SU-DHL-6 (cell line): Measurements from ENCODE around the gene COL17A1.

Experiments
- H2AFZ ChIP-seq: fragments of 200-600 bp; sonication (generic); 2 replicates; pipeline ENCODE4 v1.6.1; 2014; ENCODE audit warnings: low read depth, mild to moderate bottlenecking, moderate library complexity, mixed read lengths, antibody characterized with exemption, low read length; ENCODE audit not compliant: severe bottlenecking
- H3F3A ChIP-seq: fragments of 200-600 bp; shearing (Covaris generic); 2 replicates; pipeline ENCODE4 v1.6.0; 2016; ENCODE audit warnings: antibody characterized with exemption, mild to moderate bottlenecking; ENCODE audit not compliant: insufficient read depth
- H3K27ac ChIP-seq: fragments of 200-600 bp; sonication (generic); 2 replicates; pipeline ENCODE4 v1.5.1; 2016; ENCODE audit warnings: low read depth, mild to moderate bottlenecking, low read length, moderate library complexity, mixed read lengths
- H3K27me3 ChIP-seq: fragments of 200-600 bp; sonication (generic), shearing (Covaris generic); 2 replicates; pipeline ENCODE4 v1.6.0; 2014; ENCODE audit warnings: mild to moderate bottlenecking, low read length
- H3K36me3 ChIP-seq: fragments of 200-600 bp; sonication (generic); 2 replicates; pipeline ENCODE4 v1.6.1; 2014; ENCODE audit warnings: mild to moderate bottlenecking, low read length, mixed read lengths
- H3K4me2 ChIP-seq: fragments of 300-600, 200-600 bp; shearing (Covaris generic), sonication (generic); 2 replicates; pipeline ENCODE4 v1.6.0; 2014; ENCODE audit warnings: low read length, low read depth, mild to moderate bottlenecking; ENCODE audit not compliant: poor library complexity, severe bottlenecking
- H3K4me3 ChIP-seq: fragments of 200-600 bp; sonication (generic); 2 replicates; pipeline ENCODE4 v1.5.1; 2014; ENCODE audit warnings: antibody characterized with exemption, low read length, mild to moderate bottlenecking, mixed read lengths; ENCODE audit not compliant: insufficient read depth, poor library complexity, severe bottlenecking
- H3K79me2 ChIP-seq: fragments of 200-600 bp; sonication (generic); 2 replicates; pipeline ENCODE4 v1.6.1; 2014; ENCODE audit warnings: mild to moderate bottlenecking, low read length, moderate library complexity; ENCODE audit not compliant: insufficient read depth
- H3K9ac ChIP-seq: fragments of 200-600 bp; sonication (generic); 2 replicates; pipeline ENCODE4 v1.7.0; 2014; ENCODE audit warnings: mild to moderate bottlenecking, low read length
- H3K9me2 ChIP-seq: fragments of 200-600 bp; sonication (generic); replicated peaks from 2 replicates; pipeline ENCODE4 v1.6.1; 2014; ENCODE audit warnings: low read length; ENCODE audit not compliant: insufficient read depth
- H3K9me3 ChIP-seq: fragments of 200-600 bp; sonication (generic); 2 replicates; pipeline ENCODE4 v1.6.1; 2014; ENCODE audit warnings: low read length, mixed read lengths; ENCODE audit not compliant: insufficient read depth
- H4K20me1 ChIP-seq: fragments of 200-600 bp; sonication (generic); 2 replicates; pipeline ENCODE4 v1.6.1; 2014; ENCODE audit warnings: low read depth, mild to moderate bottlenecking, antibody characterized with exemption, low read length, moderate library complexity, mixed read lengths
- EZH2phosphoT487 ChIP-seq: fragments of 200-600 bp; sonication (generic), shearing (Covaris generic); conservative IDR thresholded peaks from 2 replicates; pipeline ENCODE4 v1.6.1; 2018; ENCODE audit warnings: mild to moderate bottlenecking, antibody characterized with exemption, low read length, moderate library complexity, mixed read lengths
- TF ChIP-seq, protein P1 (sequence below): fragments of 200-600 bp; sonication (generic); IDR thresholded peaks from one replicate; pipeline ENCODE4 v1.5.1; 2017; ENCODE audit warnings: antibody characterized with exemption, mild to moderate bottlenecking, low read length, moderate library complexity; ENCODE audit not compliant: insufficient read depth, poor library complexity, severe bottlenecking

The COL17A1 gene

DNA sequence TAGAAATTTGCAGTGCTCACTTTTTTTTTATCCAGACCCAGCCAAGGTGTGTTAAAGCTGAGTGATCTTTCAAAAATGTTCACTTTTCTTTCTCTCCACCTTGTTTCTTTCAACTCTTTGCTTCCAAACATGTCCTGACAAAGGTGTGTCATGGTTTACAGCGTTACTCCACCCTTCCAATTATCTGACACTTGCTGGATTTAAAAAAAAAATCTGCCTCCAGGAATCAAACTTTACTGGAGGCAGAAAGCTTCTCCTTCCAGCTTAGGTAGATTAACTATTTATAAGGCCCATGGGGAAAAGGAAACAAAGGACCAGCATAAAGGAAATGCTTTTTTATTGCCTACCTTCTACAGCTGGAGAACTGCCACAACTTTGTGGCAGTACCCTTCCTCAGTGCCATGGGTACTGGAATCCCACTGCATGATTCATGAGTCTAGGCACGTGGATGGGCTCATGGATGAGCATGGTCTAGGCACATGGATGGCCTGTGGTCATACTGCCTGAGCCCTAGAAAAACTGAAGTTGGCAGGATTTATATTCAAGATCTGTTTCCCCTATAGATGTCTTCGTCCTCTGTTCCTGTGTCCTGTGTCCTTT lies at the start of gene COL17A1:
COL17A1 (minus strand) TSS at position 80 of the 600 bp plus-strand sequence. CDS start 5,207 bp downstream, outside the sequence.
- H2AFZ ChIP-seq, result no peak within 1 kb of the TSS
- no peaks in the 10 kb centered on the region for H4K20me1 ChIP-seq
- H3K9me3 ChIP-seq, result no peaks in the 10 kb centered on the region
- no peaks in the 10 kb centered on the region for H3K27me3 ChIP-seq
- H3K27ac ChIP-seq, result no peak within 1 kb of the TSS
- H3K79me2 ChIP-seq, result no peaks in the 10 kb centered on the region
- H3K36me3 ChIP-seq, result no peaks in the 10 kb centered on the region
- no peak within 1 kb of the TSS for H3K4me3 ChIP-seq
- H3K9ac ChIP-seq, result no peak within 1 kb of the TSS
- no peak within 1 kb of the TSS for H3K4me2 ChIP-seq
- no peak for TF ChIP-seq EZH2phosphoT487
- TF ChIP-seq, protein P1, sequence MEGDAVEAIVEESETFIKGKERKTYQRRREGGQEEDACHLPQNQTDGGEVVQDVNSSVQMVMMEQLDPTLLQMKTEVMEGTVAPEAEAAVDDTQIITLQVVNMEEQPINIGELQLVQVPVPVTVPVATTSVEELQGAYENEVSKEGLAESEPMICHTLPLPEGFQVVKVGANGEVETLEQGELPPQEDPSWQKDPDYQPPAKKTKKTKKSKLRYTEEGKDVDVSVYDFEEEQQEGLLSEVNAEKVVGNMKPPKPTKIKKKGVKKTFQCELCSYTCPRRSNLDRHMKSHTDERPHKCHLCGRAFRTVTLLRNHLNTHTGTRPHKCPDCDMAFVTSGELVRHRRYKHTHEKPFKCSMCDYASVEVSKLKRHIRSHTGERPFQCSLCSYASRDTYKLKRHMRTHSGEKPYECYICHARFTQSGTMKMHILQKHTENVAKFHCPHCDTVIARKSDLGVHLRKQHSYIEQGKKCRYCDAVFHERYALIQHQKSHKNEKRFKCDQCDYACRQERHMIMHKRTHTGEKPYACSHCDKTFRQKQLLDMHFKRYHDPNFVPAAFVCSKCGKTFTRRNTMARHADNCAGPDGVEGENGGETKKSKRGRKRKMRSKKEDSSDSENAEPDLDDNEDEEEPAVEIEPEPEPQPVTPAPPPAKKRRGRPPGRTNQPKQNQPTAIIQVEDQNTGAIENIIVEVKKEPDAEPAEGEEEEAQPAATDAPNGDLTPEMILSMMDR, result no peak
- no peaks in the 10 kb centered on the region for H3K9me2 ChIP-seq
- H3F3A ChIP-seq, result no peaks in the 10 kb centered on the region

DNA sequence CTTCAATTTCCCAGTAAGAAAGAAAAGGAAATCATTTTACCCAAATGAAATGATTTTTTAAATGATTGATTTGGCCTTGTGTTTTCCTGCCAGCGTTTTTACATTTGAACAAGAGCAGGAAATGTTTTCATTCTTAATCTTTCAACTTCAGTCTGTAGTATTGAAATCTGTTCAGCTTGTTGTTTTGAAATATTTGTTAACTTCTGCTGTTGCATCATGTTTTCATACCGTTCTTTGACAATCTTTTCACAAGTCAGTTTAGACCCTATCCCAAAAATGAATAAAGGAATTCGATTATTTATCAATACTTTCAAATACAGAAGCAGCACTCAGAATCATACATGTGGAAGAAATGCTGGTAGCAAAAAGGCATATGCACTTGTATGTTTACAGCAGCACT lies 44.4 kb upstream of the COL17A1 start:
- H3F3A ChIP-seq, result no peaks in the 10 kb centered on the region
- no peaks in the 10 kb centered on the region for H3K79me2 ChIP-seq
- H4K20me1 ChIP-seq, result no peaks in the 10 kb centered on the region
- H3K9me3 ChIP-seq, result no peaks in the 10 kb centered on the region
- no peak overlapping the region for H3K9ac ChIP-seq
- H3K27ac ChIP-seq, result no peak overlapping the region
- no peak overlapping the region for H3K4me2 ChIP-seq
- TF ChIP-seq EZH2phosphoT487, result no peak
- TF ChIP-seq, protein P1, result no peak
- H3K4me3 ChIP-seq, result no peak overlapping the region
- H3K36me3 ChIP-seq, result no peaks in the 10 kb centered on the region
- no peaks in the 10 kb centered on the region for H3K27me3 ChIP-seq
- no peaks in the 10 kb centered on the region for H3K9me2 ChIP-seq
- no peak overlapping the region for H2AFZ ChIP-seq

DNA sequence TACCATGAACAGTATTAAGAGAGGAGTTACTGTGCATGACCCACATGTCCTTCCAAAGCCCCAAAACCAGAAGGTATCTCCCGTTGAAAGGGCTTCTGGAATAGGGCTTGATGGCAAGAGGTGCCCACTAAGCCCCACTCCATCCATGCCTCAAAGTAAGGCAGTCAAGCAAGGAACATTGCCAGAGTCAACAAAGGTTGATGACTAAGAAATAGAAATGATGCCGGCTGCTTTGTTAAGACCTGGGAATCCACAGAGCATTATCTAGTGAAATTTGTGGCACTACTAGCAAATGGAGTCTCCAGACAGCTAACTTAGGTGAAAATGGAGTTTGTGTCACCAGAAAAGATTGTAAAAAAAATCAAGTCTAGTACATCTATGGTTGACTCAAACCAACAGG lies 42.5 kb upstream of the COL17A1 start:
- no peak overlapping the region for H3K9ac ChIP-seq
- no peak overlapping the region for H3K4me3 ChIP-seq
- no peaks in the 10 kb centered on the region for H3K36me3 ChIP-seq
- H4K20me1 ChIP-seq, result no peaks in the 10 kb centered on the region
- H3K9me2 ChIP-seq, result no peaks in the 10 kb centered on the region
- H3K27me3 ChIP-seq, result no peaks in the 10 kb centered on the region
- no peak overlapping the region for H3K4me2 ChIP-seq
- H3K27ac ChIP-seq, result no peak overlapping the region
- H2AFZ ChIP-seq, result no peak overlapping the region
- no peaks in the 10 kb centered on the region; the same call in 1 of the 2 replicates for H3F3A ChIP-seq
- TF ChIP-seq EZH2phosphoT487, result no peak
- TF ChIP-seq, protein P1, result no peak
- H3K9me3 ChIP-seq, result no peaks in the 10 kb centered on the region
- H3K79me2 ChIP-seq, result no peaks in the 10 kb centered on the region; the same call in 1 of the 2 replicates
